IMR-90 (cell line): ENCODE data around the gene AXDND1. TPM values are rescaled to one million over a fixed set of nuclear protein-coding genes. Genes with fewer than 3 reads are reported as not detected.

Experiments
- ATAC-seq: fragments of 200-7000 bp; cut with Tn5 transposase; 2 replicates; pipeline ENCODE4 v1.9.1; 2020; ENCODE audit warnings: low read depth, mild to moderate bottlenecking, moderate library complexity
- BruUV-seq: library from RNA; stranded (reverse); fragments of 400-500 nt; replicated peaks from 2 replicates; lab custom pipeline; 2021; lab: Mats Ljungman, UMichigan
- CTCF ChIA-PET: fragments of 300-600 bp; formaldehyde crosslinking; extraction: SDS; loops from one replicate; lab custom pipeline; 2021; ENCODE audit warnings: antibody characterized with exemption; lab: Yijun Ruan, JAX
- POLR2A ChIA-PET: fragments of 300-600 bp; sonication (Branson Sonifier 250); formaldehyde crosslinking; loops from one replicate; lab custom pipeline; 2022; ENCODE audit warnings: antibody characterized with exemption; ENCODE audit not compliant: unreplicated experiment; lab: Charles Lee
- DNase-seq: peaks from one replicate; pipeline ENCODE4 v3.0.0; 2013
- H2AFZ ChIP-seq: replicated peaks from 2 replicates; pipeline ENCODE3; 2013; ENCODE audit warnings: low read length, mild to moderate bottlenecking; ENCODE audit not compliant: poor library complexity
- H2AK5ac ChIP-seq: 2 replicates; pipeline ENCODE4 v1.6.1; 2013; ENCODE audit warnings: low read depth, low read length, inconsistent platforms
- H2AK9ac ChIP-seq: replicated peaks from 2 replicates; pipeline ENCODE3; 2013; ENCODE audit warnings: mild to moderate bottlenecking, low read depth, low read length, moderate library complexity; ENCODE audit not compliant: poor library complexity
- H2BK120ac ChIP-seq: 2 replicates; pipeline ENCODE4 v1.6.1; 2013; ENCODE audit warnings: low read depth, low read length, inconsistent platforms
- H2BK15ac ChIP-seq: 3 replicates; pipeline ENCODE4 v1.6.1; 2013; ENCODE audit warnings: low read depth, low read length, inconsistent platforms
- H2BK20ac ChIP-seq: 2 replicates; pipeline ENCODE4 v1.6.1; 2013; ENCODE audit warnings: low read depth, mild to moderate bottlenecking, inconsistent platforms, low read length, moderate library complexity
- H2BK5ac ChIP-seq: 2 replicates; pipeline ENCODE4 v1.6.1; 2013; ENCODE audit warnings: mild to moderate bottlenecking, low read depth, low read length, inconsistent platforms; ENCODE audit not compliant: poor library complexity, severe bottlenecking
- H3K14ac ChIP-seq: replicated peaks from 2 replicates; pipeline ENCODE4 v1.6.1; 2013; ENCODE audit warnings: low read depth, low read length, inconsistent platforms
- H3K18ac ChIP-seq: 2 replicates; pipeline ENCODE4 v1.6.1; 2013; ENCODE audit warnings: low read depth, low read length, control low read depth
- H3K23ac ChIP-seq: 2 replicates; pipeline ENCODE4 v1.6.1; 2013; ENCODE audit warnings: low read depth, low read length, inconsistent platforms
- H3K27ac ChIP-seq: 2 replicates; pipeline ENCODE4 v1.5.1; 2013; ENCODE audit warnings: mild to moderate bottlenecking, control low read depth, low read length; ENCODE audit not compliant: insufficient read depth
- H3K27me3 ChIP-seq: 2 replicates; pipeline ENCODE4 v1.6.1; 2013; ENCODE audit warnings: low read length; ENCODE audit not compliant: control insufficient read depth, insufficient read depth
- H3K36me3 ChIP-seq: 2 replicates; pipeline ENCODE4 v1.6.1; 2013; ENCODE audit warnings: low read length, mixed read lengths; ENCODE audit not compliant: control insufficient read depth, insufficient read depth
- H3K4ac ChIP-seq: 2 replicates; pipeline ENCODE4 v1.6.1; 2013; ENCODE audit warnings: low read depth, low read length, inconsistent platforms
- H3K4me1 ChIP-seq: 2 replicates; pipeline ENCODE4 v1.6.1; 2013; ENCODE audit warnings: low read length, mixed read lengths; ENCODE audit not compliant: control insufficient read depth, insufficient read depth
- H3K4me2 ChIP-seq: 2 replicates; pipeline ENCODE4 v1.6.1; 2013; ENCODE audit warnings: low read depth, mild to moderate bottlenecking, control low read depth, low read length, moderate library complexity
- H3K4me3 ChIP-seq: 2 replicates; pipeline ENCODE4 v1.5.1; 2013; ENCODE audit warnings: low read depth, mild to moderate bottlenecking, control low read depth, low read length, moderate library complexity; ENCODE audit not compliant: insufficient read depth
- H3K56ac ChIP-seq: 2 replicates; pipeline ENCODE4 v1.6.1; 2013; ENCODE audit warnings: low read length, inconsistent platforms; ENCODE audit not compliant: insufficient read depth; ENCODE audit errors: extremely low read depth
- H3K79me1 ChIP-seq, 2 experiments: 2 replicates each; pipeline ENCODE4 v1.6.1; 2013; ENCODE audit warnings: low read length in 2 of 2, inconsistent platforms in 1 of 2, low read depth in 1 of 2
- H3K9ac ChIP-seq: 2 replicates; pipeline ENCODE4 v1.6.1; 2013; ENCODE audit warnings: low read depth, low read length, control low read depth
- H3K9me1 ChIP-seq: 2 replicates; pipeline ENCODE4 v1.6.1; 2013; ENCODE audit warnings: low read length, inconsistent platforms; ENCODE audit not compliant: insufficient read depth
- H3K9me3 ChIP-seq: 2 replicates; pipeline ENCODE4 v1.6.1; 2013; ENCODE audit warnings: low read length; ENCODE audit not compliant: control insufficient read depth, insufficient read depth
- H4K20me1 ChIP-seq: 2 replicates; pipeline ENCODE4 v1.6.1; 2013; ENCODE audit warnings: low read length, inconsistent platforms; ENCODE audit not compliant: insufficient read depth
- H4K5ac ChIP-seq: 2 replicates; pipeline ENCODE4 v1.6.1; 2013; ENCODE audit warnings: mild to moderate bottlenecking, low read depth, low read length, control low read depth
- H4K8ac ChIP-seq, 2 experiments: 2 replicates each; pipeline ENCODE4 v1.6.1; 2013; ENCODE audit warnings: low read depth in 2 of 2, low read length in 2 of 2, control low read depth in 1 of 2, inconsistent platforms in 1 of 2
- H4K91ac ChIP-seq: 2 replicates; pipeline ENCODE4 v1.6.1; 2013; ENCODE audit warnings: low read depth, low read length, inconsistent platforms; ENCODE audit not compliant: insufficient read depth
- BHLHE40 ChIP-seq: fragments of 150-350 bp; IDR thresholded peaks from 2 replicates; pipeline ENCODE4 v1.6.1; 2016; ENCODE audit warnings: mild to moderate bottlenecking, low read depth, low read length
- NFE2L2 ChIP-seq: fragments of 150-350 bp; IDR thresholded peaks from 2 replicates; pipeline ENCODE4 v1.6.1; 2016; ENCODE audit warnings: low read depth, mild to moderate bottlenecking, low read length
- RFX5 ChIP-seq: IDR thresholded peaks from 2 replicates; pipeline ENCODE4 v1.8.0; 2012; ENCODE audit warnings: low read depth, mild to moderate bottlenecking, low read length, moderate library complexity
- USF2 ChIP-seq: fragments of 150-350 bp; IDR thresholded peaks from 2 replicates; pipeline ENCODE4 v1.6.1; 2017; ENCODE audit warnings: mild to moderate bottlenecking, antibody characterized with exemption, low read length, low read depth
- WGBS, 2 experiments: methylation state at CpG; one replicate each; pipeline versions ENCODE4 v1.1.5 to v1.1.7; 2013; ENCODE audit warnings: missing lambda C conversion rate in 2 of 2; ENCODE audit not compliant: insufficient read length in 1 of 2; ENCODE audit errors: extremely low coverage in 2 of 2; 5-methylcytosine and 5-hydroxymethylcytosine counted together
- dilution Hi-C: fragments of 300-500 bp; cut with HindIII; formaldehyde crosslinking; loops from one replicate; pipeline ENCODE4 v1.14.3; 2018; ENCODE audit warnings: low sequenced_read_pairs; ENCODE audit not compliant: unreplicated experiment
- in situ Hi-C: fragments of 300-500 bp; cut with MboI; formaldehyde crosslinking; loops from 3 replicates; pipeline ENCODE4 v1.14.3; 2019; ENCODE audit warnings: low sequenced_read_pairs, inconsistent platforms, mixed read lengths
- intact Hi-C: fragments of 100-400 bp; cut with micrococcal nuclease; formaldehyde crosslinking; loops from 2 replicates; pipeline ENCODE4 v1.10.0; 2022
- polyA plus RNA-seq, 3 experiments: library from polyadenylated mRNA; depleted of rRNA; stranded (reverse); fragments of >200 nt; gene quantifications; 2 replicates each; pipeline ENCODE4 v1.2.3, GENCODE V29; 2012; ENCODE audit warnings: low replicate concordance in 1 of 3
- total RNA-seq: library from RNA; depleted of rRNA; stranded (reverse); fragments of >200 nt; gene quantifications from 2 replicates; pipeline ENCODE4 v1.2.3, GENCODE V29; 2012

Gene AXDND1
- total and polyA plus RNA-seq, 2 of the 4 experiments (the other 2 are of a cell fraction) = not detected

GRCh38 chr1:179541774-179542173 is 176.0 kb downstream of the AXDND1 start:
- Histone ChIP-seq H3K4me3 (no peak overlapping the region), H4K91ac (no peak overlapping the region), H3K56ac (no peak overlapping the region), H3K79me1 (no peaks in the 10 kb centered on the region), H2BK20ac (no peak overlapping the region), H3K23ac (no peak overlapping the region), H3K9me3 (no peaks in the 10 kb centered on the region), H3K4me2 (no peak overlapping the region), H3K36me3 (no peaks in the 10 kb centered on the region), H3K27me3 (peaks cover 2% of the 10 kb centered on the region; the same call in 1 of the 2 replicates), H3K9ac (no peak overlapping the region), H2AK5ac (no peak overlapping the region), H3K9me1 (no peaks in the 10 kb centered on the region), H3K27ac (no peak overlapping the region), H4K5ac (no peak overlapping the region), H4K20me1 (no peaks in the 10 kb centered on the region), H3K14ac (no peak overlapping the region), H3K4me1 (no peaks in the 10 kb centered on the region), H3K18ac (no peak overlapping the region), H3K4ac (no peak overlapping the region), H4K8ac (no peak overlapping the region), H2BK120ac (no peak overlapping the region), H2BK5ac (no peak overlapping the region), H2BK15ac (no peak overlapping the region), H2AK9ac (no peak overlapping the region), H2AFZ (no peak overlapping the region)
- TF ChIP-seq USF2 = no peak
- TF ChIP-seq BHLHE40 = no peak
- TF ChIP-seq NFE2L2 = no peak
- TF ChIP-seq RFX5 = no peak
- ChIA-PET POLR2A (no interaction called here), CTCF (no interaction called here)
- in situ Hi-C loops (no loop called here), intact Hi-C loops (no loop called here), dilution Hi-C loops (no loop called here)
- no TSS peak for BruUV-seq
- WGBS, 2 experiments = no CpG with 5 or more reads among the region's 2 CpGs
- ATAC-seq (no peak), DNase-seq (no peak)
